Loucy (cell line): Measurements from ENCODE around the gene CEP295NL.

Experiments used
- H2AFZ ChIP-seq: fragments of 200-600 bp; sonication (generic); 2 replicates; pipeline ENCODE4 v1.6.0; 2016; ENCODE audit warnings: antibody characterized with exemption, mild to moderate bottlenecking, low read length, moderate library complexity
- H3F3A ChIP-seq: fragments of 200-600 bp; 2 replicates; pipeline ENCODE4 v1.6.0; 2016; ENCODE audit warnings: antibody characterized with exemption, low read depth, mild to moderate bottlenecking
- H3K27me3 ChIP-seq: fragments of 200-600 bp; sonication (generic); 2 replicates; pipeline ENCODE4 v1.6.1; 2014; ENCODE audit warnings: low read length, mild to moderate bottlenecking; ENCODE audit not compliant: insufficient read depth, poor library complexity, severe bottlenecking
- H3K36me3 ChIP-seq: fragments of 200-600 bp; sonication (generic); 2 replicates; pipeline ENCODE4 v1.6.1; 2016; ENCODE audit warnings: low read length; ENCODE audit not compliant: insufficient read depth
- H3K4me1 ChIP-seq: fragments of 200-600 bp; sonication (generic); 2 replicates; pipeline ENCODE4 v1.5.1; 2014; ENCODE audit warnings: low read length, mild to moderate bottlenecking; ENCODE audit not compliant: insufficient read depth, poor library complexity, severe bottlenecking
- H3K4me2 ChIP-seq: fragments of 200-600 bp; sonication (generic); 2 replicates; pipeline ENCODE4 v1.6.0; 2014; ENCODE audit warnings: antibody characterized with exemption, low read length, low read depth, mild to moderate bottlenecking; ENCODE audit not compliant: poor library complexity, severe bottlenecking
- H3K4me3 ChIP-seq: fragments of 200-600 bp; sonication (generic); 2 replicates; pipeline ENCODE4 v1.5.1; 2014; ENCODE audit warnings: low read length, mild to moderate bottlenecking, mixed read lengths; ENCODE audit not compliant: poor library complexity, severe bottlenecking
- H3K79me2 ChIP-seq: fragments of 200-600 bp; sonication (generic); 2 replicates; pipeline ENCODE4 v1.6.1; 2014; ENCODE audit warnings: low read length; ENCODE audit not compliant: insufficient read depth
- H3K9ac ChIP-seq: fragments of 200-600 bp; sonication (generic); 2 replicates; pipeline ENCODE4 v1.6.0; 2014; ENCODE audit warnings: mild to moderate bottlenecking, low read depth, low read length, moderate library complexity; ENCODE audit not compliant: poor library complexity, severe bottlenecking
- H3K9me2 ChIP-seq: fragments of 200-600 bp; sonication (generic); replicated peaks from 2 replicates; pipeline ENCODE4 v1.6.1; 2016; ENCODE audit warnings: low read depth, low read length, mixed read lengths
- H3K9me3 ChIP-seq: fragments of 200-600 bp; sonication (generic); 2 replicates; pipeline ENCODE4 v1.6.1; 2014; ENCODE audit warnings: mild to moderate bottlenecking, antibody characterized with exemption, low read length, low read depth; ENCODE audit not compliant: insufficient read depth
- H4K20me1 ChIP-seq: fragments of 200-600 bp; sonication (generic); 2 replicates; pipeline ENCODE4 v1.6.0; 2014; ENCODE audit warnings: antibody characterized with exemption, low read length, mild to moderate bottlenecking; ENCODE audit not compliant: insufficient read depth, poor library complexity, severe bottlenecking
- CTCF ChIP-seq: fragments of 200-600 bp; sonication (generic); conservative IDR thresholded peaks from 2 replicates; pipeline ENCODE4 v1.5.1; 2014; ENCODE audit warnings: mild to moderate bottlenecking, antibody characterized with exemption, low read length
- EZH2phosphoT487 ChIP-seq: fragments of 200-600 bp; IDR thresholded peaks from 2 replicates; pipeline ENCODE4 v1.6.1; 2018; ENCODE audit warnings: antibody characterized with exemption, mild to moderate bottlenecking, moderate library complexity, borderline replicate concordance

CEP295NL gene

GRCh38 chr17:78933025-78933958 lies 30.3 kb upstream of the CEP295NL start:
- Histone ChIP-seq H3K4me1 (no peaks in the 10 kb centered on the region), H3K9me2 (no peaks in the 10 kb centered on the region), H4K20me1 (no peaks in the 10 kb centered on the region), H2AFZ (no peak overlapping the region; the same call in 1 of the 2 replicates), H3K9ac (no peak overlapping the region), H3K4me3 (no peak overlapping the region), H3K79me2 (no peaks in the 10 kb centered on the region), H3K9me3 (no peaks in the 10 kb centered on the region), H3K27me3 (no peaks in the 10 kb centered on the region), H3F3A (no peaks in the 10 kb centered on the region), H3K36me3 (no peaks in the 10 kb centered on the region), H3K4me2 (no peak overlapping the region)
- TF ChIP-seq EZH2phosphoT487 (no peak), CTCF (no peak)

GRCh38 chr17:78929908-78930775 lies 27.1 kb upstream of the CEP295NL start:
- H3K9me2 ChIP-seq = no peaks in the 10 kb centered on the region
- no peak overlapping the region for H2AFZ ChIP-seq
- H3K4me1 ChIP-seq = peaks cover 7% of the 10 kb centered on the region
- H3K36me3 ChIP-seq = no peaks in the 10 kb centered on the region
- H4K20me1 ChIP-seq = no peaks in the 10 kb centered on the region
- H3K4me2 ChIP-seq = no peak overlapping the region
- no peaks in the 10 kb centered on the region for H3K27me3 ChIP-seq
- TF ChIP-seq EZH2phosphoT487 = no peak
- TF ChIP-seq CTCF = no peak
- no peak overlapping the region for H3K4me3 ChIP-seq
- H3K79me2 ChIP-seq = no peaks in the 10 kb centered on the region
- H3K9ac ChIP-seq = no peak overlapping the region
- no peaks in the 10 kb centered on the region for H3F3A ChIP-seq
- no peaks in the 10 kb centered on the region for H3K9me3 ChIP-seq

GRCh38 chr17:78925662-78926555 lies 22.9 kb upstream of the CEP295NL start:
- Histone ChIP-seq H3K9me3 (no peaks in the 10 kb centered on the region), H2AFZ (peak overlapping the region; percentile 87), H3K4me1 (peaks cover 29% of the 10 kb centered on the region), H4K20me1 (no peaks in the 10 kb centered on the region), H3K9ac (peak overlapping the region; percentile 68), H3K4me2 (peak overlapping the region; percentile 67), H3K4me3 (peak overlapping the region; percentile 65), H3K27me3 (no peaks in the 10 kb centered on the region), H3K36me3 (no peaks in the 10 kb centered on the region), H3K79me2 (peaks cover 30% of the 10 kb centered on the region; the same call in 1 of the 2 replicates), H3F3A (no peaks in the 10 kb centered on the region), H3K9me2 (no peaks in the 10 kb centered on the region)
- TF ChIP-seq EZH2phosphoT487 = no peak
- no peak for TF ChIP-seq CTCF
